ENCODE results near the gene ANKIB1. TPM values are rescaled to one million over a fixed set of nuclear protein-coding genes. Genes with fewer than 3 reads are reported as not detected.
A peak's percentile ranks its signal among the peaks of the same experiment; 100 is the strongest.

ANKIB1 gene
- total RNA-seq, 8 experiments from 2014 or later = 28.7 to 96.9 (median 49.8) TPM

- no peak overlapping the region for H3K27ac ChIP-seq
- 95 to 100% (median 100%) methylated on average over 1 to 2 of the region's 2 CpGs; no CpG with 5 or more reads in 2 of the 10 experiments for WGBS, 10 experiments
- ATAC-seq (replicated peaks in 6 of 8) = no peak
- in situ Hi-C loops (cut with MboI; ENCODE audit: low pct_unique_long_range_greater_than_20kb in 2 of 9, low sequenced_read_pairs in 9 of 9, unreplicated experiment in 9 of 9) = no loop called here
- no peak overlapping the region for H3K4me3 ChIP-seq
- H3K4me1 ChIP-seq (replicated peaks in 1 of 2) = no peaks in the 10 kb centered on the region
Measured at GRCh38 chr7:92281031-92281430, 35.3 kb downstream of the ANKIB1 start.

GRCh38 chr7:92282221-92282814, 36.5 kb downstream of the ANKIB1 start:
- peak in 1 of 8 experiments; percentile 83 for ATAC-seq (replicated peaks in 6 of 8)
- in situ Hi-C loops (cut with MboI; ENCODE audit: low pct_unique_long_range_greater_than_20kb in 2 of 9, low sequenced_read_pairs in 9 of 9, unreplicated experiment in 9 of 9) = no loop called here
- Histone ChIP-seq H3K4me3 (no peak overlapping the region), H3K27ac (no peak overlapping the region), H3K4me1 (replicated peaks in 1 of 2) (no peaks in the 10 kb centered on the region)
- whole genome bisulfite sequencing, 10 experiments = 64 to 100% (median 96%) methylated on average over 1 to 6 of the region's 6 CpGs

DNA sequence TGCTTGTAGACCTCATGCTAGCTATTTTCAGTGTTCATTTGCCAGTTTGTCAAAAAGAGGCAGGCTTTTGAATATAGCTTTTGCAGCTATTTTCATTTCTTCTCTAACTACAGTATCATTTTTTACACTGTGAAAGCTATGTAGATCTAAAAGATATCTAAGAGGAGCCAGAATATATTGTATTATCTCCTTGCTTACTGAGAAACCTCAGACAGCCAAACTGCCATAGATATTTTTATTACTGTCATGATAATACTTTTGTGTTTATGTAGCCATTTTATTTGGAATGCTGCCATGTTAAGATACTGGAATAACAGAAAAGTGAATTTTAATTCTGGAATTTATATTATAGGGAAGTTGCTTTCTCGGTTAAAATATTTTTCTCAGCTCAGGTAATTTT, 37.2 kb downstream of the ANKIB1 start:
- in situ Hi-C loops (cut with MboI; ENCODE audit: low pct_unique_long_range_greater_than_20kb in 2 of 9, low sequenced_read_pairs in 9 of 9, unreplicated experiment in 9 of 9) = no loop called here
- Histone ChIP-seq H3K4me1 (replicated peaks in 1 of 2) (no peaks in the 10 kb centered on the region), H3K4me3 (no peak overlapping the region), H3K27ac (no peak overlapping the region)
- ATAC-seq (replicated peaks in 6 of 8) = no peak
- WGBS, 10 experiments = 63 to 100% (median 100%) methylated on average over 1 of the region's 1 CpG; no CpG with 5 or more reads in 2 of the 10 experiments

DNA sequence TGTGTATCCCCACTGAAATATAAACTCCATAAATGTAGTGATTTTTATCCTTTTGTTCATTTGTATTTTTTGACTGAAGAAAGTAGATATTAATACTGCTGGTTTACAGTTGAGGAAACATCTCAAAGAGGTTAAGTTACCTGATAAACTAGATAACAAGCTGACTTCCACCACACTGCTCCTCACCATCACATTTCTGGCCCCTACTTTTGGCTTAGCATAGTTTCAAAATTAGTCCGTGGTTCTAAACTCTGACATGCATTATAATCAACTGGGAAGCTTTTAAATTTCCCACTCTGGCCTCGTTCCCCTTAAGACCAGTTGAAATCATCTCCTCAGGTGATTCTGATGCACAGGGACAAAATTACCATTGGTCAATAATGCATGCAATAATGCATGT, 43.5 kb downstream of the ANKIB1 start:
- ATAC-seq (replicated peaks in 6 of 8) = no peak
- Histone ChIP-seq H3K4me3 (no peak overlapping the region), H3K27ac (no peak overlapping the region), H3K4me1 (replicated peaks in 1 of 2) (no peaks in the 10 kb centered on the region)
- 88 to 100% (median 90%) methylated on average over 1 to 2 of the region's 2 CpGs; no CpG with 5 or more reads in 2 of the 10 experiments for WGBS, 10 experiments
- in situ Hi-C loops (cut with MboI; ENCODE audit: low pct_unique_long_range_greater_than_20kb in 2 of 9, low sequenced_read_pairs in 9 of 9, unreplicated experiment in 9 of 9) = no loop called here

- Histone ChIP-seq H3K27ac (no peak overlapping the region), H3K4me3 (no peak overlapping the region), H3K4me1 (replicated peaks in 1 of 2) (peaks cover 0 to 4% of the 10 kb centered on the region in 2 donors)
- peak in 1 of 8 experiments; percentile 35 for ATAC-seq (replicated peaks in 6 of 8)
- 34 to 100% (median 79%) methylated on average over 1 to 3 of the region's 3 CpGs; no CpG with 5 or more reads in 1 of the 10 experiments for WGBS, 10 experiments
- in situ Hi-C loops (cut with MboI; ENCODE audit: low pct_unique_long_range_greater_than_20kb in 2 of 9, low sequenced_read_pairs in 9 of 9, unreplicated experiment in 9 of 9) = no loop called here
Measured at GRCh38 chr7:92292981-92293380, 47.2 kb downstream of the ANKIB1 start.

DNA sequence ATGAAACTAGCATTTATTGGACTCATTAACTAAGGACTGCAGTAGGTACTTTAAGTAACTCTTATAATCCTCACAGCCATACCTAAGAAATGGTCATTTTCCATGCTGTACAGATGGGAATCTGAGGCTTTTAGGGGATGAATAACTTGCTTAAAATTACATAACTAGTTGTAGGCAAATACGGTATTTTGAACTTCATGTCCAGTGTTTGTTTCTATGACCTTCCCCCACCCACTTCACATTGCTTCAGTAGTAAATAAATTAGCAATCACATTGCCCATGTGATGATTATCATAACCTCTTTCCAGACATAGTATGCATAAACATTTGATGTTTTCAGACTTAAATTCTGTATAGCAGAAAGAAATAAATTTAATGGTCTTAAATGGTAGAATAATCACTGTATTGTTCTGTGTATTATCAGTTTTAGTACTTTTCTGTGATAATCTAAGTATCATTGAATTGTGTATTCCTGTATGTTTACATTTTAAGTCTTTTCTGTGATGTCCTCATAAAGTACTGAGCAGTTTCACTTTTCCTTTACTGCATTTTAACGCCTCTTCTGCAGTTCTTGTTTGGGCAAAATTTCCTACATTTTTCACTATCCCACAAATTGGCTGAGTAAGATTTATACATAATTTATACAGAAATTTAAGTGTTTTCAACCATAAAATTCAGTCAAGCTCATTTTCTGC, 48.3 kb downstream of the ANKIB1 start:
- H3K4me1 ChIP-seq (replicated peaks in 1 of 2) = peaks cover 0 to 4% of the 10 kb centered on the region in 2 donors
- 36 to 100% (median 87%) methylated on average over 1 to 2 of the region's 2 CpGs; no CpG with 5 or more reads in 2 of the 10 experiments for WGBS, 10 experiments
- H3K27ac ChIP-seq = no peak overlapping the region
- ATAC-seq (replicated peaks in 6 of 8) = peak in 1 of 8 experiments; percentile 67
- in situ Hi-C loops (cut with MboI; ENCODE audit: low pct_unique_long_range_greater_than_20kb in 2 of 9, low sequenced_read_pairs in 9 of 9, unreplicated experiment in 9 of 9) = no loop called here
- H3K4me3 ChIP-seq = no peak overlapping the region

GRCh38 chr7:92295391-92295790, 49.6 kb downstream of the ANKIB1 start:
- ATAC-seq (replicated peaks in 6 of 8) = no peak
- in situ Hi-C loops (cut with MboI; ENCODE audit: low pct_unique_long_range_greater_than_20kb in 2 of 9, low sequenced_read_pairs in 9 of 9, unreplicated experiment in 9 of 9) = no loop called here
- Histone ChIP-seq H3K27ac (no peak overlapping the region), H3K4me1 (replicated peaks in 1 of 2) (peaks cover 0 to 4% of the 10 kb centered on the region in 2 donors), H3K4me3 (no peak overlapping the region)
- 29 to 100% (median 88%) methylated on average over 1 of the region's 1 CpG for WGBS, 10 experiments

DNA sequence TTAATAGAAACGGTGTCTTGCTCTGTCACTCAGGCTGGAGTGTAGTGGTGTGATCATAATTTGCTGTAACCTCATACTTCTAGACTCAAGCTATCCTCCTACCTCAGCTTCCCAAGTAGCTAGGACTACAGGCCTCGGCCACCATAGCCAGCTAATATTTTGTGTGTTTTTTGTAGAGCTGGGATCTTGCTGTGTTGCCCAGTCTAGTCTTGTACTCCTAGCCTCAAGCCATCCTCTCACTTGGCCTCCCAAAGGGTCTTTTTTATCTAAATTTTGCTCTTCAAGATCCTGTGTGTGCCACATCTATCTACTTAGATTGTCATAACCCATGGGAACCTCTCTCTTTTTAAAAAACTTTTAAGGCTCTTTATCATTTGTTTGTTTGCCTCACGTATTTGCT, 50.5 kb downstream of the ANKIB1 start:
- 80 to 100% (median 95%) methylated on average over 1 to 3 of the region's 3 CpGs for WGBS, 10 experiments
- Histone ChIP-seq H3K4me3 (no peak overlapping the region), H3K27ac (no peak overlapping the region), H3K4me1 (replicated peaks in 1 of 2) (peaks cover 0 to 4% of the 10 kb centered on the region in 2 donors)
- ATAC-seq (replicated peaks in 6 of 8) = no peak
- in situ Hi-C loops (cut with MboI; ENCODE audit: low pct_unique_long_range_greater_than_20kb in 2 of 9, low sequenced_read_pairs in 9 of 9, unreplicated experiment in 9 of 9) = no loop called here

DNA sequence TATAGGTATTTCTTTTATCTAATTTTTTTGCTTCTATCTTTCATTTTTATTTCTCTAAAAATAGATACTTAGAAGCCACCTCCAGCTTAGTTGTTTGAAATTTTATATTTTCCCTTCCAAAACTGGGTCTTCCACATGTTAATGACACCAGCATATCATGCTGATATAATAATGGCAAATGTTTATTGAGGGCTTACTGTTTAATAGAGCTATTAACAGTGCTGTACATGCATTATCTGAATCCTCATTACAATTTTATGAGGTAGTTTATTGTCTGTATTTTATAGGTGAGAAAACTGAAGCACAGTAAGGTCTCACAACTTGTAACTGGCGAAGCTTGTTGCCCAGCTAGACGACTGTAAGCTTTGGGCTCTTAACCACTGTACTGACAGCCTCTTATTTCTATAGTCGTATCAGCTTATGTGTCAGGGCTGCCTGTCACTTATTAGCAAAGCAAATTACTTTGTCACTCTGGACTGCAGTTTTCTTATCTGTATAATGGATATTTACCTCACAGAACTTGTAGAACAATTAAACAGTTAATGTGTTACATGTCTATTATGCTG, 51.2 kb downstream of the ANKIB1 start:
- no peak overlapping the region for H3K4me3 ChIP-seq
- ATAC-seq (replicated peaks in 6 of 8) = no peak
- 14 to 100% (median 80%) methylated on average over 1 to 3 of the region's 3 CpGs; no CpG with 5 or more reads in 1 of the 10 experiments for WGBS, 10 experiments
- in situ Hi-C loops (cut with MboI; ENCODE audit: low pct_unique_long_range_greater_than_20kb in 2 of 9, low sequenced_read_pairs in 9 of 9, unreplicated experiment in 9 of 9) = no loop called here
- no peak overlapping the region for H3K27ac ChIP-seq
- peaks cover 0 to 4% of the 10 kb centered on the region in 2 donors for H3K4me1 ChIP-seq (replicated peaks in 1 of 2)

DNA sequence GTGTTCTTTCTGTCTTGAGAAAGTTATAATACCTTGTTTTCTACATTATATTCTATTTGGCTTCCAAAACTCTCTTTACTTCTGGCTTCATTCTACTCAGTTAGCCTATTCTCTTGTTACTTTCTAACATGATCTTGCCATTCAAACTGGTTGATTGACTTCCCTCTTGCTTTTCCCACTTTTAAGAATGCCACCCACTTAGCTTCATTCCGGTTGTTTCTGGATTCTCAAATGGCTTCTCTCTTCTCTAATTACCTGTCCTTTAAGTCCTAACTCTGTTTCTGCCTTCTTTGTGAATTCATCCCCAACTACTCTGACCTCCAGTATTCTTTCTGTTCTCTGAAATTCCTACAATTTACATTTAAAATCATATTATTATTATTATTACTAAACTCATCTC, 52.0 kb downstream of the ANKIB1 start:
- in situ Hi-C loops (cut with MboI; ENCODE audit: low pct_unique_long_range_greater_than_20kb in 2 of 9, low sequenced_read_pairs in 9 of 9, unreplicated experiment in 9 of 9) = no loop called here

DNA sequence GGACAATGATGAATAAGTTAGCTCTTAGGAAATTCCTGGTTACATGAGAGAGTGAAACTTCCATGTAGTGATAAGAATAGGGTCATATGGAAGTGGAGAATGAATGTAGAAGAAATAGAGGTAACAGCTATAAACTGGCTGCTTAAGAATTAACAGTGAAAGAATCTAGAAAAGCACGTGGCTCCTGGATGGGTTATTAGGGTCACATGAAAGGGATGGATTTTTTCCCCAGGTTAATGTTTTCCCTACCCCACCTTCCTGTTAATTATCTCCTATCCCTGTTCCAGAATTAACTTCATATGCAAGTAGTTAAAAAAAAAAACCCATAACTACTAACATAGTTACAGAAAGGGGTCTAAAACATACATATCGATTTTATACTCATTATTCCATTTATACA, 58.0 kb downstream of the ANKIB1 start:
- in situ Hi-C loops (cut with MboI; ENCODE audit: low pct_unique_long_range_greater_than_20kb in 2 of 9, low sequenced_read_pairs in 9 of 9, unreplicated experiment in 9 of 9) = no loop called here
- no peak overlapping the region for H3K4me3 ChIP-seq
- WGBS, 10 experiments = 4 to 100% (median 74%) methylated on average over 1 to 2 of the region's 2 CpGs
- no peak for ATAC-seq (replicated peaks in 6 of 8)
- H3K4me1 ChIP-seq (replicated peaks in 1 of 2) = no peaks in the 10 kb centered on the region
- H3K27ac ChIP-seq = no peak overlapping the region

More for the DNA sequence above, 52.0 kb downstream of the ANKIB1 start:
- Histone ChIP-seq H3K4me1 (replicated peaks in 1 of 2) (peaks cover 0 to 4% of the 10 kb centered on the region in 2 donors), H3K4me3 (no peak overlapping the region), H3K27ac (no peak overlapping the region)
- WGBS, 10 experiments = 33 to 100% (median 60%) methylated on average over 1 of the region's 1 CpG; no CpG with 5 or more reads in 1 of the 10 experiments
- ATAC-seq (replicated peaks in 6 of 8) = no peak

DNA sequence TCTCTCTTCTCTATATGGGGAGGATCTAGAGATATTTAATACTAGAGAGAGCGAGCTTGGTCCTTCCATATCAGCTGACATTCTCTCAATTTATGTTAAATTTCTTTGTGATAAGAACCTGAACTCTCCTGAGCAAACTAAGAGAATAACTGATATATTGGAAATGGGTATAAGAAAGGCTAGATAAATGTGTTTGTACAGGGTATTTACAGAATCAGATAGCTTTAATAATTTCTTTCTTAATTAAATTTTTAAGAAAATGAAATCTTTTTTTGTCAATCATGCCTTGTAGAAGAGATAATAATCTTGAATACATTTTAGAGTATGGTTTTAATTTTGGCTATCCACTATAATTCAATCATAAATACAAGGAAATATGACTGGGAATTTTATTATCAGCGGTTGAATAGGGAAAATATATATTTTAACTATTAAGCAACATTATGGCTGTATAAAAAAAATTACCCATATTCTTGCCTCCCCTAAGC, 58.7 kb downstream of the ANKIB1 start:
- no peaks in the 10 kb centered on the region for H3K4me1 ChIP-seq (replicated peaks in 1 of 2)
- no peak overlapping the region for H3K4me3 ChIP-seq
- 79 to 100% (median 94%) methylated on average over 1 to 2 of the region's 2 CpGs; no CpG with 5 or more reads in 1 of the 10 experiments for WGBS, 10 experiments
- H3K27ac ChIP-seq = no peak overlapping the region
- in situ Hi-C loops (cut with MboI; ENCODE audit: low pct_unique_long_range_greater_than_20kb in 2 of 9, low sequenced_read_pairs in 9 of 9, unreplicated experiment in 9 of 9) = no loop called here
- no peak for ATAC-seq (replicated peaks in 6 of 8)

DNA sequence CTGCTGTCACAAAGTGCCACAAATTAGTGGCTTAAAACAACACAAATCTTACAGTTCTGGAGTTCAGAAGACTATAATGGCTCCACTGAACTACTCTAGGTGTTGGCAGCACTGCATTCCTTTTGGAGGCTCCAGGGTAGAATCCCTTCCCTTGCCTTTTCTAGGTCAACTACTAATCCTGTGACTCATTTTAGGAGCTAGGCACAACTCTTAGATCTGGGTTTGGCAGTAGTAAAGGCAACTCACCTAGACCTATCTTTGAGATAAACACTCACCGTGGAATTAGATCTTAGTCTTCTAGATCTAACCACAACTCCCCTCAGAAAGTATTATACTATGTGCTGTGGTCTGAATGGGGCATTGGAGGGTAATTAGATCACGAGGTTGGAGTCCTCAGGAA, 60.4 kb downstream of the ANKIB1 start:
- H3K4me3 ChIP-seq = no peak overlapping the region
- in situ Hi-C loops (cut with MboI; ENCODE audit: low pct_unique_long_range_greater_than_20kb in 2 of 9, low sequenced_read_pairs in 9 of 9, unreplicated experiment in 9 of 9) = no loop called here
- no peak overlapping the region for H3K27ac ChIP-seq
- 80 to 100% (median 88%) methylated on average over 1 to 2 of the region's 2 CpGs; no CpG with 5 or more reads in 5 of the 10 experiments for WGBS, 10 experiments
- no peak for ATAC-seq (replicated peaks in 6 of 8)
- H3K4me1 ChIP-seq (replicated peaks in 1 of 2) = no peaks in the 10 kb centered on the region

Data from motor neuron (in vitro differentiated cells).